ENCODE data around the gene CYP27A1. TPM values are rescaled to one million over a fixed set of nuclear protein-coding genes. Genes with fewer than 3 reads are reported as not detected.

Gene CYP27A1
- total RNA-seq, 1 donor from 2014 or later, result 4.9 TPM

GRCh38 chr2:218773881-218774280 lies 8.1 kb upstream of the CYP27A1 start:
- no peak for ATAC-seq

DNA sequence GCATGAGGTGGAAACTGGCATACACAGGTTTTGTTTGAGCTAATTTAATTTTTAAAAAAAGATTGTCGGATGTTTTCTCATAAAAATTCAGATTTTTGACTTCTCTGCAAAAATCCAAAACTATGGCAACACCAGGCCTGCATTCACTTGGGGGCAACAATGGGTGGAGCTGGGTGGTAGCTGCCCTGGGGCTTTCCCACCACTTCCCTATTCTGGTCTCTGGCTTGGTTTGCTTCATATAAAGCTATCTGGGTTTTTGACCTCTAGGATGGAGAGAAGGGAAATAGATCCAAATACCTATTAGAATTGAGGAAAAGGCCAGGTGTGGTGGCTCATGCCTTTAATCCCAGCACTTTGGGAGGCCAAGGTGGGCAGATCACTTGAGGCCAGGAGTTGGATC lies 5.5 kb upstream of the CYP27A1 start:
- ATAC-seq, result no peak

- no peak for ATAC-seq
Measured at GRCh38 chr2:218777276-218777990, 4.5 kb upstream of the CYP27A1 start.

GRCh38 chr2:218780046-218780445 lies 1.9 kb upstream of the CYP27A1 start:
- no peak for ATAC-seq

- peak; percentile 71 for ATAC-seq
Measured at GRCh38 chr2:218780851-218781690, 876 bp upstream of the CYP27A1 start.

DNA sequence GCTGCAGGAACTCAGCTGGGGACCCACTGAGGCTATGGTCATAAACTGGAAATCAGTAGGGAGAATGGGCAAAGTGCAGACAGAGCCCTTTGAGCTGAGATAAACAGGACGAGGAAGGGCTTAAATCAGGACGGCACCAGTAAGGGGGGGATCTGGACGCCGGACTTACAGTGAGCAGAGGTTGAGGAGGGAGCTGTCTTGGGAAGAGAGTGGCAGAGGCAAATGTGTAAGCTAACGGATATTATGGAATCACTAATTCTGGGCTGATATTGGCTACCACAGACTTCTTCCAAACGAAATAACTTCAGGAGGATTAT lies 539 bp downstream of the CYP27A1 start:
- ATAC-seq, result peak; percentile 7

DNA sequence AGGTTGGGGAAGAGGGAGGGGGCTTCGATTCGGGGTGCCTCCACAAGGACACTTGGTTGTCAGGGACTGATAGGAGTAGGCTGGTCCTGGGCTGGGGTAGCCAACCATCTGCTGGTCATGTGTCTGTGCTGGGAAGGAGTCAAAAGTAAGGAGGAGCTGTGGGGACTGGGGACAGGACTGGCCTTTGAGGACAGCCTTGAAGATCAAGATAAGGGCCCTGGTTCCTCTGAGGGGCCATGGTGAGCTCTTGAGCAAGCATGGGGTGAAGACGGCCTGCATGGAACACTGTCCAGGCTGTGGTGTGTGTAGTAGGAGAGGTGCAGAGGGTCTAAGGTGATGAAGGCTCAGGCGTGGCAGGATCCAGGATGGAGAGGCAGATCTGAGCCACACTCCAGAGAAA lies 1.7 kb downstream of the CYP27A1 start:
- ATAC-seq, result no peak

DNA sequence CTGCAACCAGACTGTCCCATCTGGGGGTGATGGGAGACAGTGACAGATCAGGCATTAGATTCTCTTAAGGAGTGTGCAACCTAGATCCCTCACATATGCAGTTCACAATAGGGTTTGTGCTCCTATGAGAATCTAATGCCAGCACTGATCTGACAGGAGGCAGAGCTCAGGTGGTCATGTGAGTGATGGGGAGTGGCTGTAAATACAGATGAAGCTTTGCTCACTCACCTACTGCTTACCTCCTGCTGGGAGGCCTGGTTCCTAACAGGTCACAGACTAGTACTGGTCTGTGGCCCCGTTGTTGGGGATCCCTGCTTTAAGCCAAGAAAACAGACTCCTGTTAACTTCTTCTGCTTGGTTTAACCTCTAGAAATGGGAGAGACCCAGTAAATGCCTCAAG lies 3.2 kb downstream of the CYP27A1 start:
- no peak for ATAC-seq

- ATAC-seq, result no peak
Measured at GRCh38 chr2:218786133-218786532, 4.2 kb downstream of the CYP27A1 start.

- no peak for ATAC-seq
Measured at GRCh38 chr2:218788529-218789255, 6.7 kb downstream of the CYP27A1 start.

DNA sequence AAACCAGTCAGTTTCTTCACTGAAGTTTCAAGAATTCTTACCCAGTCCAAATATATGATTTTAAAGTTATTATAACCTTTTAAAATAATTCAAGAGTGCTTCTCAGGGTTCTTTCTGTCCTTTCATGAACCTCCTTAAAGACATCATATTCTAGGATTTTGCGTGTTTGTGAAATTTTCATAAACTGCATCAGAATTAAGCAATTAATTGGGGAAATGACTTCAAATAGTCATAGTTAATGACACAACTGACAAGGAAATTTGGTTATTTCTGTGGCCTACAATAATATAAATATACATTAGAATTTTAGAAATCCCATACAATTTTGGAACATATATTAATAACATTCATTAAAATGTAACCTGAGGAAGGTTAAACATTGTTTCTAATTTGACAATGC lies 10.5 kb downstream of the CYP27A1 start:
- no peak for ATAC-seq

- ATAC-seq, result no peak
Measured at GRCh38 chr2:218796691-218797090, 14.7 kb downstream of the CYP27A1 start.

DNA sequence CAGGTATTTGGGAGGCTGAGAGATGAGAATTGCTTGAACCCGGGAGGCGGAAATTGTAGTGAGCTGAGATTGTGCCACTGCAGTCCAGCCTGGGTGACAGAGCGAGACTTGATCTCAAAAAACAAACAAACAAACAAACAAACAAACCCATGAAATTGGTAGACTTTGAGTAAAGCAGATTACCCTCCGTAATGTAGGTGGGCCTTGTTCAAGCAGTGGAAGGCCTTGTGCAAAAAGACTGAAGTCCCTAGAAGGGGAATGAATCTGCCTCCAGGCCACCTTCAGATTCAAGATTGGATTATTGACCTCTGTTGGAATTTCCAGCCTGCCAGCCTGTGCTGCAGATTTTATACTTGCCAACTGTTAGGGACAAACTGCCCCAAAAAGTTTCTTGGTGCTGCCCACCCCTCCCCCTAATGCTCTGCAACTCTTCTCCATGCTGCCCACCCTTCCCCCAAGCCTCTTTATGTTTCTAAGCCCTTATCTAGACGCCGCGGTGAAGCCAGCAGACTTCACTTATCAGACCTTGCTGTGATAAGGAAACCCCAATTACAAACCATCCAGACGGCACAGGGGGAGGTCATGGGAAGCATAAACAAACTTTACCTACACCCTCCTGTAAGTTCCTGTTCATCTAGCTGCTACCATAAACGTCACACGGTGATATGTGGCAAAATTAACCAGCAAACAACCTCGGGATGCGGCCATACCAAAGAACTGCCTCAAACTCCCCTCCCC lies 17.0 kb downstream of the CYP27A1 start:
- ATAC-seq, result no peak

DNA sequence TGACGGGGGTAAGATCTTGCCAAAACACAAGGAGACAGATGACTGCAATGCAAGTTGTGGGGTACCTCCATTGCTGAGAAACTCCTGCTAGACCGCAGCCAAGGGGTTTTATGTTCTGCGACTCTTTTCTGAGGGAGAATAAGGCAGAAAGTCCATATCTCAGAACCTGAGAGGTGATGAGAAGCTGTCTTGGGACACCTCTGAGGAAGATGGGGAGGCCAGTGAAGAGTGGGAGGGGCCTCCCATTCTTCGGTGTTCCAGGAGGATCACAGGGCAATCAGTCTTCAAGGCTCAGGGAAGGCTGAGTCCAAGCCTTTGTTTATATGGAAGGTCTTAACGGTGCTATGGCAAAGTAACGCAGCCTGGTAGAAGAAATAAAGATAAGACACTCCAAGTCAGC lies 18.0 kb downstream of the CYP27A1 start:
- ATAC-seq, result no peak

- ATAC-seq, result no peak
Measured at GRCh38 chr2:218802386-218802994, 20.5 kb downstream of the CYP27A1 start.

DNA sequence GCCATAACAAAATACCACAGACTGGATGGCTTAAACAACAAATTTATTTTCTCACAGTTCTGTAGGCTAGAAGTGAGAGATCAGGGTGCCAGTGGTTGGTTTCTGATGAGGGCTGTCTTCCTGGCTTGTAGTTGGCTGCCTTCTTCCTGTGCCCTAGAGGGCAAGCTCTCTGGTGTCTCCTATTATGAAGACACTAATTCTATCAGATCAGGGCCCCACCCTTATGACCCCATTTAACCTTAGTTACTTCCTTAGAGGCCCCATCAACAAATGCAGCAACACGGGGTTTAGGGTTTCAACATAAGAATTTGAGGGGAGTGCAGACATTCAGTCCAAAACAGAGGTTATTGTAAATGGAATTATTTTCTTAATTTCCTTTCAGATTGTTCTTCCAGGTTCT lies 22.9 kb downstream of the CYP27A1 start:
- ATAC-seq, result no peak

GRCh38 chr2:218805627-218806026 lies 23.7 kb downstream of the CYP27A1 start:
- no peak for ATAC-seq

GRCh38 chr2:218806346-218806978 lies 24.5 kb downstream of the CYP27A1 start:
- ATAC-seq, result peak; percentile 95

GRCh38 chr2:218807626-218808025 lies 25.7 kb downstream of the CYP27A1 start:
- no peak for ATAC-seq

GRCh38 chr2:218809515-218809914 lies 27.6 kb downstream of the CYP27A1 start:
- no peak for ATAC-seq

DNA sequence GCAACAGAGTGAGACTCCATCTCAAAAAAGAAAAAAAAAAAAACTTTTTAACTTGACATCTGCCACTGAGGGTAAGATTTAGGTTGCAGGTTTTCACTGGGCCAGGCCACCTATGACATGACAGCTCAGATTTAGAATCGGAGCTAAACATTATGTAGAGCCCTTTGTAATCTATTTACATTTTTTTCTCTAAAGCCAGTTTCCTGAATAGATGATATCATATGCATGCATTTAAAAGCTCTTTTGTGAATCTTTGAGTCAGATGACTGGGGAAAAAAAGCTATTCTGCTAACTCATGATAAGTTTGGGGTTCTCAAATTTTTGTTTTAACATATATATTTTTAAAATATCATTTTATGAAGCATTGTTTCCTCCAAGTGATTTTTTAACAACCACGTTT lies 28.3 kb downstream of the CYP27A1 start:
- ATAC-seq, result no peak

DNA sequence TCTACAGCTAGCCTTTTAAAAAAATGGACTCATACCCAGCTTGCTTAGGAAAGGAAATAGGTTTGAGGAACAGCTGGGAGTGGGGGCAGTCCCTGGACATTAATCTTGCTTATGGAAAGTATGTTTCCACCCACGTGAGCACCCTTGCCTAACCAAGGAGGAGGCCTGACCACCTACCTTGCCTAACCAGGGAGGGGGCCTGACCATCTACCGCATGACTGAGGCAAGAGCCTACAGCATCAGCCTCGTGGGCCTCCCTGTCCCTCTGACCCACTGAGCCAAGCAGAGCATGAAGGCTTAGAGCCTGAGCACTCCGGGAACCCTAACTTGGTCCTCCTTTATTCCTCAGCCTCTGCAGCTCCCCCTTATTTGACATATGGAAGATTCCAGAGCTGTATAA lies 29.4 kb downstream of the CYP27A1 start:
- ATAC-seq, result no peak
